ENCODE data around the gene ACSF3.

ACSF3 gene

GRCh38 chr16:89175280-89176146 is 81.9 kb downstream of the ACSF3 start:
- no peak for TF ChIP-seq CTCF (IDR thresholded peaks at IDR 0.05)

- TF ChIP-seq CTCF (IDR thresholded peaks at IDR 0.05), result no peak
Observed at GRCh38 chr16:89176147-89176690, 82.6 kb downstream of the ACSF3 start.

GRCh38 chr16:89176717-89177116 is 83.1 kb downstream of the ACSF3 start:
- TF ChIP-seq CTCF (IDR thresholded peaks at IDR 0.05), result no peak

- TF ChIP-seq CTCF (IDR thresholded peaks at IDR 0.05), result no peak
Observed at GRCh38 chr16:89177501-89177900, 83.8 kb downstream of the ACSF3 start.

GRCh38 chr16:89178453-89179147 is 84.9 kb downstream of the ACSF3 start:
- no peak for TF ChIP-seq CTCF (IDR thresholded peaks at IDR 0.05)

- TF ChIP-seq CTCF (IDR thresholded peaks at IDR 0.05), result no peak
Observed at GRCh38 chr16:89179148-89179484, 85.5 kb downstream of the ACSF3 start.

- TF ChIP-seq CTCF (IDR thresholded peaks at IDR 0.05), result no peak
Observed at GRCh38 chr16:89179656-89180315, 86.1 kb downstream of the ACSF3 start.

Measured in LNCAP (cell line).